Common myeloid progenitor, CD34-positive (primary cell): ENCODE measurements around the gene CD55.

Source experiments
- CTCF ChIA-PET: fragments of 350-600 bp; sonication (Branson Sonifier 250); formaldehyde crosslinking; loops from one replicate; lab custom pipeline; 2021; ENCODE audit warnings: antibody characterized with exemption; lab: Charles Lee
- POLR2A ChIA-PET: fragments of 350-600 bp; sonication (Branson Sonifier 250); formaldehyde crosslinking; loops from one replicate; lab custom pipeline; 2021; ENCODE audit warnings: antibody characterized with exemption; lab: Charles Lee
- DNase-seq, 3 donors: peaks; one replicate each; pipeline versions ENCODE4 v3.0.0 to v3.0.0-alpha.2; 2013
- H3K27ac ChIP-seq, 2 experiments: 1 replicate in 1 of 2; 2 replicates in 1 of 2; pipeline ENCODE4 v1.7.0; 2013; ENCODE audit warnings: inconsistent platforms in 2 of 2, low read length in 2 of 2, mild to moderate bottlenecking in 2 of 2, low read depth in 1 of 2, moderate library complexity in 1 of 2; ENCODE audit not compliant: severe bottlenecking in 2 of 2, insufficient read depth in 1 of 2, poor library complexity in 1 of 2
- H3K27me3 ChIP-seq, 5 experiments: replicated peaks in 2 of 5; 1 replicate in 3 of 5; 2 replicates in 2 of 5; pipeline versions ENCODE4 v1.6.1 to v1.7.0; 2013; ENCODE audit warnings: low read length in 4 of 5, mild to moderate bottlenecking in 2 of 5, moderate library complexity in 2 of 5, inconsistent platforms in 1 of 5; ENCODE audit not compliant: insufficient read depth in 5 of 5, control insufficient read depth in 4 of 5
- H3K36me3 ChIP-seq, 4 experiments: 1 replicate in 2 of 4; 2 replicates in 2 of 4; pipeline versions ENCODE4 v1.6.1 to v1.7.0; 2013; ENCODE audit warnings: low read length in 3 of 4, control low read depth in 1 of 4, mild to moderate bottlenecking in 1 of 4; ENCODE audit not compliant: control insufficient read depth in 4 of 4, insufficient read depth in 4 of 4
- H3K4me1 ChIP-seq, 4 experiments: 1 replicate in 3 of 4; 2 replicates in 1 of 4; pipeline versions ENCODE4 v1.6.1 to v1.7.1; 2013; ENCODE audit warnings: low read length in 3 of 4, mild to moderate bottlenecking in 3 of 4, control low read depth in 1 of 4, inconsistent platforms in 1 of 4, moderate library complexity in 1 of 4; ENCODE audit not compliant: control insufficient read depth in 4 of 4, insufficient read depth in 4 of 4; ENCODE audit errors: control extremely low read depth in 1 of 4
- H3K4me3 ChIP-seq, 7 experiments: 1 replicate in 4 of 7; 2 replicates in 3 of 7; pipeline versions ENCODE4 v1.5.1 to v1.7.0; 2013; ENCODE audit warnings: mild to moderate bottlenecking in 7 of 7, low read length in 6 of 7, moderate library complexity in 6 of 7, inconsistent platforms in 2 of 7, low read depth in 2 of 7, control low read depth in 1 of 7; ENCODE audit not compliant: insufficient read depth in 4 of 7, control insufficient read depth in 1 of 7; ENCODE audit errors: extremely low read depth in 1 of 7
- H3K9me3 ChIP-seq, 5 experiments: 1 replicate in 4 of 5; 2 replicates in 1 of 5; pipeline versions ENCODE4 v1.6.1 to v1.7.1; 2013; ENCODE audit warnings: low read length in 4 of 5, mild to moderate bottlenecking in 2 of 5, inconsistent platforms in 1 of 5, low read depth in 1 of 5, moderate library complexity in 1 of 5; ENCODE audit not compliant: control insufficient read depth in 4 of 5, insufficient read depth in 2 of 5; ENCODE audit errors: control extremely low read depth in 1 of 5
- WGBS: methylation state at CpG from one replicate; pipeline ENCODE4 v1.1.5; 2013; ENCODE audit not compliant: insufficient coverage; 5-methylcytosine and 5-hydroxymethylcytosine counted together

CD55 gene

DNA sequence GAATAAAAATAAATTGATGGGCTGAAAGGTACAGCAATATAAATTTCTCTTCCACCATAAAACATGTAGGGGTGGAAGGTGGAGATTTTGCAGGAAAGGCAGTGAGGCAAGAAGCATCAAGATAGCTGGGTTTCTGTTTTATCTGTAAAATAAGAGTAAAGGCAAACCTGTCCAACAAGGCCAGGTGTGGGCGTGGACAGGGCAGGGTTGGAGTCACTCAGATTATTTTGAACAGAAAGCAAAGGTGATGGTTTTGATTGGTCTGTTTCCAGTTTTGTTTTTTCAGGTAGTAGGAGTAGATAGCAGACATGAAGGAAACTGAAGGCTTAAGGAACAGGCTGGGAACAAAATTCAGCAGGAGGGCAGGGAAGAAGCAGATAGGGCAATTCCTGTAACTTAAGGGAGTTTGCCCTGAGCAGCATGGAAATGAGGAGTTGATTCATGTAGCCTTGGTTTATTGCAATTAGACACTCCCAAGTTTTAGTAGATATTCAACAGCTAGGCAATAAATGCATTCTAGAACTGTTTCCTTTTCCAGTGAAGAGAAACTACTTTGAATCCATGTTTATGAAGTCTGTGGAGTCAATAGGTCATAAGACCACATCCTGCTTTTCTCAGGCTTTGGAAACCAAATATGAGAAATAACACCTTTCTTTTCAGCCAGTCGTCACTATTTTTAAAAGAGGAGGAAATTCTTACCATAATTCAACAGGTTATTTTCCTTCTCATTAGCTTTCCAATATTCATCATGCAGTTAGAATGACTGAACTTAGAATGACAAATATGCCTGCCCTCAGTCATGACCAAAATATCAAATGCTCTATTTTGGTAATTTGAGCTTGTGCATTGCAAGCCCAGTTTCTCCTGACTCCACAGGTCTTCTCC is 38.7 kb upstream of the CD55 start:
- 100% methylated on average over 1 of the region's 2 CpGs for WGBS
- no peaks in the 10 kb centered on the region for H3K36me3 ChIP-seq
- H3K9me3 ChIP-seq = no peaks in the 10 kb centered on the region
- ChIA-PET CTCF (no interaction called here), POLR2A (no interaction called here)
- H3K4me3 ChIP-seq = peak overlapping the region in 1 of 7 experiments; percentile 24
- peak in 1 of 3 donors; percentile 26 for DNase-seq
- no peaks in the 10 kb centered on the region for H3K27me3 ChIP-seq
- peaks cover 12 to 35% (median 26%) of the 10 kb centered on the region in 4 experiments for H3K4me1 ChIP-seq
- H3K27ac ChIP-seq = no peak overlapping the region

DNA sequence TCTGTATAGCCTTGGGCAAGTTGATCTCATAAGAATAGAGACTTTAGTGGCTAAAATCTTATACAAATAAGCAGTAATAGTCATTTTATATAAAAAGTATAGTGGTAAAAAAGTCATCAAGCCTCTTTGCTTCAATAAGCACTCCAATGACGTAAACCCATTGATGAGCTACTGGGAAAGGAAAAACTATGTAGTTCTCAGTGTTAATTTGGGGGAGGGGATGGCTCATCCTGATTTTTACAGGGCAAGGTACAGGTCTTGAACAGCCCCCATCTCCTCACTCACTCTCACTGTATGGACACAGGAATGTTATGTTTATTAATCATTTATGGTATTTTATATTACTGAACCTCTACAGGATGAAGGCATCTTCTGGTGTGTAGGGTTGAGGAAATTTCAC is 38.1 kb upstream of the CD55 start:
- H3K36me3 ChIP-seq = no peaks in the 10 kb centered on the region
- POLR2A ChIA-PET = no interaction called here
- no peaks in the 10 kb centered on the region for H3K27me3 ChIP-seq
- no peaks in the 10 kb centered on the region for H3K9me3 ChIP-seq
- no CpG with 5 or more reads among the region's 1 CpG for WGBS
- no peak overlapping the region for H3K4me3 ChIP-seq
- CTCF ChIA-PET = no interaction called here
- DNase-seq = no peak
- H3K4me1 ChIP-seq = peaks cover 12 to 35% (median 26%) of the 10 kb centered on the region in 4 experiments
- H3K27ac ChIP-seq = no peak overlapping the region

DNA sequence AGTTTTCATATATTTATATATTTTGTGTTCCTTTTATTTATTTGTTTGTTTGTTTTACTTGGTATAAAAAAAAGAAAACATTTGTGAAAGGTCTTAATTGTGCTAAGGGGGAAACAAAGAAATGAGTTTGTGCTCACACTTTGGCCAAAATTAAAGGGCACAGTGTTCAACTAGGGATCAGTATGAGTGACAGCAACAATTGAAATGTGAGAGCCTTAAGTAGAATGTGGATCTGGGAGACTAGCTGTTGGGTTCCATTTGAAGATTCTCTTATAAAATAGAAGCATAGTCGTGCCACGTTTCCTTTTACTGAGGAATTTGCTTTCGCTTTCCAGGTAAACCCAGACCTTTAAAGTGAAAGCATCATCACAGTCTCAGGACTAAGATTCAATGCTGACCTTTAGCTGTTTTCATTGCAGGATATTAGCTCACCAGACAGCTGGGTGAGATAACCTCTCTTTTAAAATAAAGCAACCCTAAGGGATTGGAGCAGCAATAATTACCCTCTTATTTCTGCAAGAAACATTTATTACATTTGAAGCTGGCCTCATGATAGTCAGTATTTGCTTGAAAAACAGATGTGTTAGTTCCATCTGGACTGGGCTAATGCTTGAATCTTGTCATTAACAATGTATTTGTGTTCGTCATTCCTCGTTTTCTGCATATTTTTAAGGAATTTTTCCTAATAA is 37.1 kb upstream of the CD55 start:
- Histone ChIP-seq H3K4me3 (no peak overlapping the region), H3K4me1 (peaks cover 12 to 35% (median 26%) of the 10 kb centered on the region in 4 experiments), H3K9me3 (peaks cover 0 to 3% (median 0%) of the 10 kb centered on the region in 5 experiments), H3K27me3 (no peaks in the 10 kb centered on the region), H3K27ac (no peak overlapping the region), H3K36me3 (no peaks in the 10 kb centered on the region)
- DNase-seq = no peak
- ChIA-PET CTCF (interaction anchor here (1.1 to 1.2 kb wide), 2 partner anchors 9 to 23 kb away, joined by 3 read pairs; no protein-coding TSS in a partner anchor), POLR2A (no interaction called here)
- 98% methylated on average over 5 of the region's 5 CpGs for WGBS

DNA sequence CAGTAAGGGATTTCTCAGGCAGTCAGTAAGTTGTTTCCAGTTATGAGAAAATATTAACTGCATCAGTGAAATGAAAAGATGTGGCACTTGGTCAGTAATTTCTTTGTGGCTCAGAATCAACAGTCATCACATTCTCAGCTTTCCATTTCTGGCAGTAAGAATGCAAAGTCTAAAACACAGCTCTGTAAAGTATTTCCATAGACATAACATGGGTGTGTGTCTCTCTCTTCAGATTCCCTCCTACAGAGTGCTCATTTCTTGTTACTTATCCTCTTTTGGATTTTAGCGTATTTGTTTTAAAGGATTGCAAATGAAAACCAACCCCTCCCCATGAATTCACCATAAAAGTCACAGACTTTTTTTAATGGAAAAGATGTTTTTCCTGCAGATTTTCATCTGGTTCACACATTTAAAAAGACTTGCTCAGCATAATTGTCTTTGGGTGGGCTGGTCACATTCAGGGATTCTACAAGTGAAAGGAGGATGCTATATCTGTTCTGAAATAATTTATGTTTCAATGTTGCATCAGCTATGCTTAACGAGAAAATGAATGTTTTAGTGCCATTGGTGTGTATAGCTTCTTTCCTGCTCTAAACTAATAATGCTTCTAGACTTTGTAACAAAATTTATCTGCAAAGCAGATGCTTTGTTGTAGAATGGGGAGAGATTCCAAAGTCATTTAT is 34.6 kb upstream of the CD55 start:
- H3K36me3 ChIP-seq = no peaks in the 10 kb centered on the region
- ChIA-PET CTCF (no interaction called here), POLR2A (interaction anchor here (0.6 kb wide), 1 partner anchor 162 kb away, joined by 4 read pairs; no protein-coding TSS in a partner anchor)
- DNase-seq = no peak
- no CpG with 5 or more reads among the region's 2 CpGs for WGBS
- no peak overlapping the region for H3K4me3 ChIP-seq
- H3K27me3 ChIP-seq = no peaks in the 10 kb centered on the region
- H3K9me3 ChIP-seq = peaks cover 0 to 6% (median 5%) of the 10 kb centered on the region in 5 experiments
- H3K4me1 ChIP-seq = peaks cover 11 to 28% (median 19%) of the 10 kb centered on the region in 4 experiments
- H3K27ac ChIP-seq = no peak overlapping the region

DNA sequence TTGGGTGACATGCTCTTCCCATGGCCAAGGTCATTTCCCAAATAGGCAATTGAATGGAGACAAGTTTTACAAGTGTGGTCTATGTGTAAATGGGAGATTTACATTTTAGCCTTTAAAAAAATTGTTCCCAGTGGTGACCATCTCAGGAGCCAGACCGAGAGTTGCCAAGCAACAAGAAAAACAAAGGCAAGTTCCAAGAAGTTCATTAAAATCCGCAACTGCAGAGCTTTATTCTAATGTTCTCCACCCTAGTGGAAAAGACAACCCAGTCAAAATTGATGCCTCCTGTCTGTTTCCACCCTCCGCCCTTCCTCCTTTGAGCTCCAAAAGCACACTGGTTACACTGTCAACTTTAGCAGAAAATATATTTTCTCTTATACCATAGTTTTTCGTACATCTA is 33.2 kb upstream of the CD55 start:
- H3K27ac ChIP-seq = no peak overlapping the region
- H3K4me1 ChIP-seq = peaks cover 5 to 15% (median 8%) of the 10 kb centered on the region in 4 experiments
- no peaks in the 10 kb centered on the region for H3K36me3 ChIP-seq
- WGBS = 91% methylated on average over 3 of the region's 4 CpGs
- no peaks in the 10 kb centered on the region for H3K27me3 ChIP-seq
- DNase-seq = no peak
- no peak overlapping the region for H3K4me3 ChIP-seq
- ChIA-PET POLR2A (no interaction called here), CTCF (interaction anchor here (1.1 kb wide), 1 partner anchor 9 kb away, joined by 3 read pairs; no protein-coding TSS in a partner anchor)
- H3K9me3 ChIP-seq = peaks cover 0 to 8% (median 7%) of the 10 kb centered on the region in 5 experiments

DNA sequence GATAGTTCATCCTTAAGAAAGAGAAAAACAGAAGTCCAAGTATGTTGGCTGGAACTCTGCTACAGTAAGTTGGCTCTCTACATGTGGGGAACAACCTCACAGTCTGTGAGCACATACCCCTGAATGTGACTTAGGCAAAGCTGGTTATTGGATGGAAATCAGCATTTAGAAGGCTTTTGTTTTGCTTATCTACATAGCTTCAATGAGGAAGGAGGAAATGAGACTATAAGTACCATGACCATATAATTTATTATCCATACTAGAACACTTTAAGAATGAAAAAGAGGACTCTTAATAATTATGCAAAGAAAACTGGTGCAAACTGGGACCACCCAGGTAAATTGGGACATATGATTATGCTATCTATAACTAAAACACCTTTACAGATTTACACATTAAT is 31.7 kb upstream of the CD55 start:
- H3K27me3 ChIP-seq = no peaks in the 10 kb centered on the region
- H3K4me1 ChIP-seq = peaks cover 4 to 9% (median 6%) of the 10 kb centered on the region in 4 experiments
- ChIA-PET CTCF (interaction anchor here (1.2 kb wide), 1 partner anchor 10 kb away, joined by 3 read pairs; no protein-coding TSS in a partner anchor), POLR2A (no interaction called here)
- H3K9me3 ChIP-seq = peaks cover 0 to 8% (median 7%) of the 10 kb centered on the region in 5 experiments
- no peaks in the 10 kb centered on the region for H3K36me3 ChIP-seq
- no peak overlapping the region for H3K27ac ChIP-seq
- H3K4me3 ChIP-seq = no peak overlapping the region
- no peak for DNase-seq
